Liver (tissue), 9 donors: ENCODE data around the gene TMEM115. TPM values are rescaled to one million over a fixed set of nuclear protein-coding genes. Genes with fewer than 3 reads are reported as not detected.

Experiments used
- DNase-seq: peaks from one replicate; pipeline ENCODE4 v3.0.0-alpha.2; 2017; ENCODE audit warnings: low spot score
- H3K27ac ChIP-seq, 2 donors: one replicate each; pipeline ENCODE4 v1.7.0; 2013; ENCODE audit warnings: inconsistent platforms in 2 of 2, low read length in 2 of 2, control low read depth in 1 of 2, low read depth in 1 of 2, mild to moderate bottlenecking in 1 of 2
- H3K27me3 ChIP-seq, 4 donors: one replicate each; pipeline versions ENCODE4 v1.6.1 to v1.7.0; 2013; ENCODE audit warnings: low read length in 3 of 4, inconsistent platforms in 1 of 4, mild to moderate bottlenecking in 1 of 4, moderate library complexity in 1 of 4; ENCODE audit not compliant: control insufficient read depth in 4 of 4, insufficient read depth in 4 of 4
- H3K36me3 ChIP-seq, 4 donors: one replicate each; pipeline versions ENCODE4 v1.6.1 to v1.7.0; 2013; ENCODE audit warnings: low read length in 3 of 4, mild to moderate bottlenecking in 3 of 4, low read depth in 1 of 4, moderate library complexity in 1 of 4; ENCODE audit not compliant: control insufficient read depth in 4 of 4, insufficient read depth in 3 of 4
- H3K4me1 ChIP-seq, 4 donors: one replicate each; pipeline versions ENCODE4 v1.6.1 to v1.7.0; 2013; ENCODE audit warnings: low read length in 3 of 4, mild to moderate bottlenecking in 3 of 4, moderate library complexity in 1 of 4; ENCODE audit not compliant: control insufficient read depth in 4 of 4, insufficient read depth in 4 of 4
- H3K4me3 ChIP-seq, 3 donors: one replicate each; pipeline versions ENCODE4 v1.6.1 to v1.7.0; 2013; ENCODE audit warnings: low read length in 3 of 3, control low read depth in 1 of 3, low read depth in 1 of 3, mild to moderate bottlenecking in 1 of 3
- H3K9ac ChIP-seq, 2 donors: one replicate each; pipeline ENCODE4 v1.7.0; 2013; ENCODE audit warnings: low read length in 2 of 2, mild to moderate bottlenecking in 2 of 2, moderate library complexity in 2 of 2, control low read depth in 1 of 2, low read depth in 1 of 2
- H3K9me3 ChIP-seq, 4 donors: one replicate each; pipeline versions ENCODE4 v1.6.1 to v1.7.0; 2013; ENCODE audit warnings: low read length in 3 of 4; ENCODE audit not compliant: control insufficient read depth in 4 of 4
- ATF3 ChIP-seq: IDR thresholded peaks from 2 replicates; pipeline ENCODE4 v1.6.1; 2016; ENCODE audit warnings: antibody characterized with exemption
- CTCF ChIP-seq: fragments of 150-350 bp; IDR thresholded peaks from 2 replicates; pipeline ENCODE4 v1.5.1; 2017; ENCODE audit warnings: improper control_type of control experiment, low read depth, low read length; ENCODE audit not compliant: missing input control
- EGR1 ChIP-seq, 2 donors: IDR thresholded peaks; 2 replicates each; pipeline ENCODE4 v1.6.1; 2016 to 2018; ENCODE audit warnings: antibody characterized with exemption in 2 of 2, low read depth in 2 of 2
- FOXA1 ChIP-seq: IDR thresholded peaks from 2 replicates; pipeline ENCODE4 v1.6.1; 2016; ENCODE audit warnings: antibody characterized with exemption
- FOXA2 ChIP-seq: IDR thresholded peaks from 2 replicates; pipeline ENCODE4 v1.6.1; 2016; ENCODE audit warnings: antibody characterized with exemption
- GABPA ChIP-seq, 2 donors: IDR thresholded peaks in 1 of 2; conservative IDR thresholded peaks in 1 of 2; 2 replicates each; pipeline ENCODE4 v1.6.1; 2016; ENCODE audit warnings: antibody characterized with exemption in 2 of 2, mild to moderate bottlenecking in 1 of 2, moderate library complexity in 1 of 2
- HNF4A ChIP-seq, 2 donors: conservative IDR thresholded peaks; 2 replicates each; pipeline ENCODE4 v1.6.1; 2016; ENCODE audit warnings: antibody characterized with exemption in 2 of 2, mild to moderate bottlenecking in 2 of 2
- HNF4G ChIP-seq: IDR thresholded peaks from 2 replicates; pipeline ENCODE4 v1.6.1; 2016; ENCODE audit warnings: antibody characterized with exemption
- JUND ChIP-seq, 2 donors: IDR thresholded peaks; 2 replicates each; pipeline ENCODE4 v1.6.1; 2016; ENCODE audit warnings: antibody characterized with exemption in 2 of 2
- MAX ChIP-seq: IDR thresholded peaks from 2 replicates; pipeline ENCODE4 v1.6.1; 2016; ENCODE audit warnings: antibody characterized with exemption
- NR2F2 ChIP-seq: IDR thresholded peaks from 2 replicates; pipeline ENCODE4 v1.6.1; 2016; ENCODE audit warnings: antibody characterized with exemption
- RAD21 ChIP-seq, 2 donors: IDR thresholded peaks; 2 replicates each; pipeline ENCODE4 v1.6.1; 2016; ENCODE audit warnings: antibody characterized with exemption in 2 of 2, mild to moderate bottlenecking in 2 of 2
- REST ChIP-seq: IDR thresholded peaks from 2 replicates; pipeline ENCODE4 v1.6.1; 2016; ENCODE audit warnings: antibody characterized with exemption, mild to moderate bottlenecking
- RXRA ChIP-seq, 2 donors: IDR thresholded peaks; 2 replicates each; pipeline ENCODE4 v1.6.1; 2017 to 2018; ENCODE audit warnings: antibody characterized with exemption in 2 of 2, mild to moderate bottlenecking in 1 of 2
- SP1 ChIP-seq: IDR thresholded peaks from 2 replicates; pipeline ENCODE4 v1.6.1; 2018; ENCODE audit warnings: antibody characterized with exemption, mild to moderate bottlenecking
- TAF1 ChIP-seq: conservative IDR thresholded peaks from 2 replicates; pipeline ENCODE4 v1.6.1; 2016; ENCODE audit warnings: antibody characterized with exemption, mild to moderate bottlenecking
- YY1 ChIP-seq: IDR thresholded peaks from 2 replicates; pipeline ENCODE4 v1.6.1; 2016; ENCODE audit warnings: antibody characterized with exemption, mild to moderate bottlenecking
- ZBTB33 ChIP-seq: IDR thresholded peaks from 2 replicates; pipeline ENCODE4 v1.6.1; 2016; ENCODE audit warnings: antibody characterized with exemption
- WGBS: extraction: QIAGEN DNeasy Blood & Tissue Kit; methylation state at CpG from one replicate; pipeline ENCODE4 v1.1.7; 2013; 5-methylcytosine and 5-hydroxymethylcytosine counted together
- polyA plus RNA-seq, 2 donors: library from polyadenylated mRNA; stranded (reverse) in 1 of 2; unstranded in 1 of 2; fragments of 200-250 nt in 1 of 2; fragments of >200 nt in 1 of 2; fragmentation: Nextera tagmentation in 1 of 2; extraction: Ambion mirVana in 1 of 2; gene quantifications; one replicate each; pipeline versions ENCODE4 v1.2.1 to v1.2.3, GENCODE V29; 2013 to 2015
- total RNA-seq, 2 donors: library from RNA; depleted of rRNA; stranded (reverse); fragments of >200 nt; gene quantifications; one replicate each; pipeline ENCODE4 v1.2.3, GENCODE V29; 2014
- donor health status: healthy.
- donor health status: healthy.
- donor health status: healthy.
- donor health status: healthy.
- donor health status: healthy.

Gene TMEM115
- total and polyA plus RNA-seq, 4 donors, result 18.6 to 23.0 (median 19.8) TPM

GRCh38 chr3:50370594-50370993 lies 11.3 kb upstream of the TMEM115 start (continued):
- TF ChIP-seq REST (no peak), SP1 (no peak), MAX (no peak), RAD21 (IDR thresholded peaks at IDR 0.05) (no peak), GABPA (IDR thresholded peaks at IDR 0.05 in 1 of 2, conservative IDR thresholded peaks at IDR 0.05 in 1 of 2) (no peak), EGR1 (IDR thresholded peaks at IDR 0.05; ENCODE audit: low read depth in 2 of 2) (no peak), NR2F2 (no peak), TAF1 (no peak), YY1 (no peak), JUND (IDR thresholded peaks at IDR 0.05) (no peak), FOXA2 (no peak)

- H3K27me3 ChIP-seq, result peaks cover 0 to 2% (median 0%) of the 10 kb centered on the region in 4 donors
- peaks cover 0 to 10% (median 6%) of the 10 kb centered on the region in 4 donors for H3K4me1 ChIP-seq
- H3K27ac ChIP-seq, result no peak overlapping the region
- no peak overlapping the region for H3K4me3 ChIP-seq
- 75% methylated on average over 9 of the region's 9 CpGs for WGBS
- no peak overlapping the region for H3K9ac ChIP-seq
- TF ChIP-seq REST (no peak), ZBTB33 (no peak), FOXA1 (no peak), ATF3 (no peak), NR2F2 (no peak), HNF4A (conservative IDR thresholded peaks at IDR 0.05) (no peak), JUND (IDR thresholded peaks at IDR 0.05) (no peak), HNF4G (no peak), CTCF (no peak), RXRA (IDR thresholded peaks at IDR 0.05) (no peak), FOXA2 (no peak), SP1 (no peak), EGR1 (IDR thresholded peaks at IDR 0.05; ENCODE audit: low read depth in 2 of 2) (no peak)
- no peaks in the 10 kb centered on the region for H3K36me3 ChIP-seq
- no peaks in the 10 kb centered on the region for H3K9me3 ChIP-seq
- DNase-seq, result no peak
Observed at GRCh38 chr3:50369012-50369670, 9.8 kb upstream of the TMEM115 start.
